Limb (tissue), 2 donors: ENCODE measurements around the gene THAP11.
"Not testable (repeated sequence)": the region's sequence is repeated elsewhere in the genome, so short reads cannot be mapped to it uniquely, and the experiment has no call there.

Experiments
- DNase-seq, 2 donors: peaks; one replicate each; pipeline ENCODE4 v3.0.0-alpha.2; 2016; ENCODE audit errors: extremely low spot score in 2 of 2

The THAP11 gene

GRCh38 chr16:67834242-67834614 lies 7.9 kb upstream of the THAP11 start:
- DNase-seq = no peak

DNA sequence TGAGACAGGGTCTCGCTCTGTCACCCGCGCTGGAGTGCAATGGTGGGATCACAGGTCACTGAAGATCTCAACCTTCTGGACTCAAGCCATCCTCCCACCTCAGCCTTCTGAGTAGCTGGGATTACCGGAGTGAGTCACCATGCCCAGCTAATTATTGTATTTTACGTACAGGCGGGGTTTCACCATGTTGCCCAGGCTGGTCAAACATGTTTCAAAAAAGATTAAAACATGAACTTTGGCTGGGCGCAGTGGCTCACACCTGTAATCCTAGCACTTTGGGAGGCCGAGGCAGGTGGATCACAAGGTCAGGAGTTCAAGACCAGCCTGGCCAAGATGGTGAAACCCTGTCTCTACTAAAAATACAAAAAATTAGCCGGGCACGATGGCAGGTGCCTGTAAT lies 4.9 kb upstream of the THAP11 start:
- DNase-seq = not testable (repeated sequence)

- DNase-seq = no peak
These were observed 4.3 kb upstream of the THAP11 start for GRCh38 chr16:67837811-67838210.

- DNase-seq = no peak
These were observed 813 bp upstream of the THAP11 start for GRCh38 chr16:67841198-67841815.

- peak; percentile 34 to 66 for DNase-seq
These were observed 606 bp downstream of the THAP11 start for GRCh38 chr16:67842509-67843342.

DNA sequence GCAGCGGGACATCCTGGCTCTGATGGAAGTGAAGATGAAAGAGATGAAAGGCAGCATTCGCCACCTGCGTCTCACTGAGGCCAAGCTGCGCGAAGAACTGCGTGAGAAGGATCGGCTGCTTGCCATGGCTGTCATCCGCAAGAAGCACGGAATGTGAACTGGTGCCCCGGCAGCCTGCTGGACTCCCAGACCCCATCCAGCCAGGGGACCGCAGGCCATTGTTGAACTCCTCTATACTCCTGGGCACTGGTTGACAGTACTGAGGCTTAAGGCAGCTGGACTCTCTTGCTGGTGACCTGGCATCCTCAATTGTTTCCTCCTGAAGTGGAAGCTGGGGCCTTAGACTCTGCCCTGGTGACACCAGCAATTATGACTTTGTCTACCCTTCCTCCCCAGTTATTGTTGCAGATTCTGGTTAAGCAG lies 1.2 kb downstream of the THAP11 start:
- DNase-seq = no peak

- DNase-seq = no peak
These were observed 2.4 kb downstream of the THAP11 start for GRCh38 chr16:67844497-67844896.

DNA sequence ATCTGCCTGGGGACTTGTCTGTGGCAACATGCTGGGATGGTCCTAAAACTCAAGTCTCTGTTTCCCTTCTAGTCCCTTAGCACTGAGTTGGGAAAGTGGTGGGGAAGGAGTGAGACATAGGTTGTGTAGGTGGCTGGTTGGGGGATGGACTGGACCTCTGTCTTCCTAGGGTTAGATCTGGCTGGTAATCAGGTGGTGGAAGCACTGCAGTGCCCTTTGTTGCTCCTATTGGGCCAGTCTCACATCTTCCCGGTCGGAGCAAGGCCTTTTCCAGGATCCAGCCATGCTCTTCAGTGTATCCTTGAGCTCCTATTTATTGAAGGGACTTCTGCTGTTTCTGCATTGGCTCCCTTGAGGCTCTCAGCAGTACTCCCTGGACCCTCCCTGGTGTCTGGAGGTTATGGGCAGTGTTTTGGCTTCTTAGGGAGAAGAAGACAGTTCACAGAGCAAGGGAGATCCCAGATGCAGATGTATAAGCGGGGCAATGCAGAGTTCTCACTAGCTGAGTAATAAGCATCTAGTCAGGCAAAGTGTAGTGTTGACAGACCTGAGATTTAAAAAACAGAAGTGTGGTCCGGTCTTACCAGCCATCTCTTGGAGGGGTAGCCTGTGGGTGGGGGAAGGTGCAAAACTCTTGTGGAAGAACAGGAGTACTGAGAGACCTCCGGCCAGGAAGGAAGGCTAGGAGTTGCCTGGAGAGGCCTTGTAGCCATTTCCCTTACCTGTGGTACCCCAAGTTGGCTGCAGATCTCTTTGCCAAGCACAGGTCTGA lies 3.4 kb downstream of the THAP11 start:
- DNase-seq = no peak

- DNase-seq = no peak
These were observed 3.9 kb downstream of the THAP11 start for GRCh38 chr16:67846063-67846319.

- peak; percentile 95 to 99 for DNase-seq
These were observed 4.4 kb downstream of the THAP11 start, which contains the start of gene NUTF2 for GRCh38 chr16:67846320-67847063. Gene NUTF2, plus strand, starts transcription at chr16:67846933. Its CDS starts 18,198 bp downstream, at chr16:67865131.

DNA sequence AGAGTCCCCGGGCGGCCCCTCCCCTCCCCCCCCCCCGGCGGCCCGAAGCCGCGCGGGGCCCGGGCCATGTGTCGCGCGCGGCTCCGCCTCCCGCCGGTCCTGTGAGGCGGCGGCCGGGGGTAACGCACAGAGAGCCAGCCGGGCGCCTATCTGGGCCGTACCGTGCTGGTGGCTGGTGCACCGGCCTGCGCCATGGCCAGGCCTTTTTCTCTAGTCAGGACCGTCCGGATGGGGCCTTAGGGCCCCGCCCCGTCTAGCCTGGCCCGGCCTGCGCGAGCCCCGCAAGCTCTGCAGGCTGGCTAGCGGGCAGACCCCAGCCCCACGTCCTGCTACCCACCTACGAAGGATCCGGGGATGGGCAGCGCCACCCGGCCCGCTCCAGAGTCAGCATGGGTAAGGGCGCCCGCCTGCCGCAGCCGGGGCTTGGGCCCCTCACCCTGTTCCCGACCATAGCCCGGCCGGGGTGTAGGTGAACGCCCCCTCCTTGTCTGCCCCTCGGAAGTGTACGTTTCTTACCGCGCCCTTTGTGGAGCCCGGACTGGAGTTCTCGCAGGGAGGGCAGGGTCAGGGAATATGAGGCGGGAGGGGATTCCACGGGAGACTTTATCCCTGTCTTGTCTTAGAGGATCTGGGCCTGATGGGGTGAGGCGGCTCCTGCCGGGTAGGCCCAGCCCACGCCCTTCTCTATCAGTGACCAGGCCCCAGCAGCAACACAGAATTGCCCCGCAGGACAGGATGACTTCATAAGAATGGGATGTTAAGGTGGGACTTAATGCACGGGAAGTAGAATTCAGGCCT lies 5.1 kb downstream of the THAP11 start, which contains the start of gene CENPT:
Gene CENPT (minus strand): TSS at position 630 of the 798 bp plus-strand sequence. CDS start 13,834 bp downstream, outside the sequence.
- no peak for DNase-seq

- no peak for DNase-seq
These were observed 6.0 kb downstream of the THAP11 start for GRCh38 chr16:67848118-67848517.

- DNase-seq = no peak
These were observed 11.6 kb downstream of the THAP11 start for GRCh38 chr16:67853670-67854069.

GRCh38 chr16:67855789-67856188 lies 13.7 kb downstream of the THAP11 start:
- DNase-seq = no peak

- no peak for DNase-seq
These were observed 14.9 kb downstream of the THAP11 start for GRCh38 chr16:67856927-67857546.

DNA sequence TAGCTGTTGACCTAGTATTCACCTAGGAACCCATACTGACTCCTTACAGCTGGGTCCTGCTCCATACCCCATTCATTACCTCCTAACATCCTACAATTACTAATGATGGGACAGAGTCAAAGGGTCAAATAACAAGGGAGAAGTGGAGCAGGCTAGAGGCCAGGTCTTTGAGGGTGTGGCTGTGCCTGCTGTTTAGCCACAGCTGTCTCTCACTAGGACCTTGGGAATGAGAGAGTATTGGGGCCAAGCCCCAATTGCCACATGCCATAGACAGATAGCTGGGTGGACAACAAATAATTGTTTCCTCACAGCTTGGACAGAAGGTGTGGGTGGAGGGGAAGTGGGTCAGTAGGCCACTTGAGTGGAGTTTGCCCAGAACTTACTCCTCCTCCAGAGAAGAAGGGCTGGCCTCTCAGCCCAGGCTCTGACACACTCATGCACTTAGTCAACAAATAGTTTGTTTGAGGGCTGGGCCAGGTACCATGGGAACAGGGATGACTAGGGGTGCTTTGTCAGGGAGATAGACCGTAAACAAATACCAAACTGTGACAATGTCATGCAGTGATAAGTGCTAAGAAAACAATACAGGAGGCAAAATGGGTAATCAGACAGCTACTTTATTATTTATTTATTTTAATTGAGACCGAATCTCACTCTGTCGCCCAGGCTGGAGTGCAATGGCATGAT lies 15.6 kb downstream of the THAP11 start:
- no peak for DNase-seq

DNA sequence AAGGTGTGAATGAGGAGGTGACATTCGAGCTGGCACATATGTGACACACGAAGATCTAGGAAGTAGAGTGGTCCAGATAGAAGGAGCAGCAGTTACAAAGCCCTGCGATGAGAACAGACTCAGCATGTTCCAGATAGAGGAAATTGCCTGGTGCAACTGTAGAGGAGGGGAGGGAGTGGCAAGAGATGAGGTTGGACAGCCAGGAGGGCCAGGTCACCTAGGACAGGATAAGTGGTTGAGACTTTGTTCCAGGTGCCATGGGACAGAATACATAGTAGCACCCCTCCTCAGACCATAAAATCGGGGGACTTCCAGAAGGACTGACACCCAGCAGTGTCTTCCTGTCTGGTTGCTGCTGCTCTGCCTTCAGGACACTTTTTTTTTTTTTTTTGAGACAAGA lies 16.4 kb downstream of the THAP11 start:
- DNase-seq = no peak

- DNase-seq = no peak
These were observed 18.7 kb downstream of the THAP11 start for GRCh38 chr16:67860589-67861398.

DNA sequence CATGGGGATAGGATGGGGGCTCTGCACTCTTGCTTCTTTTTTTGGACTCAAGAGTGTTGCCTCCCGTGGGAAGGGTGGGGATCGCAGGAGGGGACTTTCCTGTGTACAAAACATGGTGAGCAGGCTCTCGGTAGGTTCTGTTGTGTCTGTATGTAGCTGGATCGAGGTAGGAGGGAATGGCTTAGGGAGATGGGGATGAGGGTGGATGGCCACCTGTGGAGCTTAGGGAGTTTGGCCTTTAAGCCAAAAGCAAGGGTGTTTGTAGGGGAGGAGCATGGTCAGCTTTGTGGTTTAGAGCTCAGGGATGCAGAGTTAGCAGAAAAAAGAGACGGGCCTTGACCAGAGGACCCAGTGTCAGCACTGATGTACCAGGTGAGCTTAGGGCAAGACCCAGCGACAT lies 19.8 kb downstream of the THAP11 start:
- no peak for DNase-seq
